Measurements from ENCODE around the gene CA10.

Gene CA10

DNA sequence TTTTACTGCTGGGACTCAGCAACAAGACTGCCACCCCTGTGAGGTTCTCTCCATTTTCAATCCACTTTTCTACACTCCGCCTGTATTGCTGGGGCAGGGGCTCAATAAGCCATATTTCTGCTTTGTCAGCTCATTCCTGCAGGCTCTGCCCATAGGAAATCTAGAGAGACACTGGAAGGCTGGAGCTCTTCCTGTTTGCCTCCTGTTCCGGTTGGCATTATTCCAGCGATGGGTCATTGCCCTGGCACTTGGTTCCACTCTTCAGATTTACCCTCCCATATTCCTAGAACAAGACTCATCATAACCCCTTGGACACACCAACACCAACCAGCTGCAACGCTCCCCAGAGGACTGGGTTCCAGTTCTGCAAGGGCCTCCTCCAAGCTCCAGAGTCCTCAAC is 210.4 kb downstream of the CA10 start:
- H3K27ac ChIP-seq (replicated peaks): no peak overlapping the region
- H3K4me3 ChIP-seq (replicated peaks; ENCODE audit: insufficient read depth, low read length): no peak overlapping the region
- TF ChIP-seq, protein P1, sequence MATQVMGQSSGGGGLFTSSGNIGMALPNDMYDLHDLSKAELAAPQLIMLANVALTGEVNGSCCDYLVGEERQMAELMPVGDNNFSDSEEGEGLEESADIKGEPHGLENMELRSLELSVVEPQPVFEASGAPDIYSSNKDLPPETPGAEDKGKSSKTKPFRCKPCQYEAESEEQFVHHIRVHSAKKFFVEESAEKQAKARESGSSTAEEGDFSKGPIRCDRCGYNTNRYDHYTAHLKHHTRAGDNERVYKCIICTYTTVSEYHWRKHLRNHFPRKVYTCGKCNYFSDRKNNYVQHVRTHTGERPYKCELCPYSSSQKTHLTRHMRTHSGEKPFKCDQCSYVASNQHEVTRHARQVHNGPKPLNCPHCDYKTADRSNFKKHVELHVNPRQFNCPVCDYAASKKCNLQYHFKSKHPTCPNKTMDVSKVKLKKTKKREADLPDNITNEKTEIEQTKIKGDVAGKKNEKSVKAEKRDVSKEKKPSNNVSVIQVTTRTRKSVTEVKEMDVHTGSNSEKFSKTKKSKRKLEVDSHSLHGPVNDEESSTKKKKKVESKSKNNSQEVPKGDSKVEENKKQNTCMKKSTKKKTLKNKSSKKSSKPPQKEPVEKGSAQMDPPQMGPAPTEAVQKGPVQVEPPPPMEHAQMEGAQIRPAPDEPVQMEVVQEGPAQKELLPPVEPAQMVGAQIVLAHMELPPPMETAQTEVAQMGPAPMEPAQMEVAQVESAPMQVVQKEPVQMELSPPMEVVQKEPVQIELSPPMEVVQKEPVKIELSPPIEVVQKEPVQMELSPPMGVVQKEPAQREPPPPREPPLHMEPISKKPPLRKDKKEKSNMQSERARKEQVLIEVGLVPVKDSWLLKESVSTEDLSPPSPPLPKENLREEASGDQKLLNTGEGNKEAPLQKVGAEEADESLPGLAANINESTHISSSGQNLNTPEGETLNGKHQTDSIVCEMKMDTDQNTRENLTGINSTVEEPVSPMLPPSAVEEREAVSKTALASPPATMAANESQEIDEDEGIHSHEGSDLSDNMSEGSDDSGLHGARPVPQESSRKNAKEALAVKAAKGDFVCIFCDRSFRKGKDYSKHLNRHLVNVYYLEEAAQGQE (IDR thresholded peaks at IDR 0.05; ENCODE audit: insufficient replicate concordance, low read depth): no peak
- TF ChIP-seq SPI1 (IDR thresholded peaks at IDR 0.05; ENCODE audit: borderline replicate concordance, low read depth) (no peak), POLR2AphosphoS5 (IDR thresholded peaks at IDR 0.05; ENCODE audit: low read depth) (no peak), GABPA (IDR thresholded peaks at IDR 0.05; ENCODE audit: low read depth) (no peak)
- TF ChIP-seq, protein P2, sequence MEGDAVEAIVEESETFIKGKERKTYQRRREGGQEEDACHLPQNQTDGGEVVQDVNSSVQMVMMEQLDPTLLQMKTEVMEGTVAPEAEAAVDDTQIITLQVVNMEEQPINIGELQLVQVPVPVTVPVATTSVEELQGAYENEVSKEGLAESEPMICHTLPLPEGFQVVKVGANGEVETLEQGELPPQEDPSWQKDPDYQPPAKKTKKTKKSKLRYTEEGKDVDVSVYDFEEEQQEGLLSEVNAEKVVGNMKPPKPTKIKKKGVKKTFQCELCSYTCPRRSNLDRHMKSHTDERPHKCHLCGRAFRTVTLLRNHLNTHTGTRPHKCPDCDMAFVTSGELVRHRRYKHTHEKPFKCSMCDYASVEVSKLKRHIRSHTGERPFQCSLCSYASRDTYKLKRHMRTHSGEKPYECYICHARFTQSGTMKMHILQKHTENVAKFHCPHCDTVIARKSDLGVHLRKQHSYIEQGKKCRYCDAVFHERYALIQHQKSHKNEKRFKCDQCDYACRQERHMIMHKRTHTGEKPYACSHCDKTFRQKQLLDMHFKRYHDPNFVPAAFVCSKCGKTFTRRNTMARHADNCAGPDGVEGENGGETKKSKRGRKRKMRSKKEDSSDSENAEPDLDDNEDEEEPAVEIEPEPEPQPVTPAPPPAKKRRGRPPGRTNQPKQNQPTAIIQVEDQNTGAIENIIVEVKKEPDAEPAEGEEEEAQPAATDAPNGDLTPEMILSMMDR (IDR thresholded peaks at IDR 0.05; ENCODE audit: insufficient read depth, low read length): no peak
- H3K27me3 ChIP-seq (ENCODE audit: insufficient read depth, poor library complexity, severe bottlenecking): no peaks in the 10 kb centered on the region
- no peak for DNase-seq (ENCODE audit: low read depth in 1 of 2, low spot score in 1 of 2)

DNA sequence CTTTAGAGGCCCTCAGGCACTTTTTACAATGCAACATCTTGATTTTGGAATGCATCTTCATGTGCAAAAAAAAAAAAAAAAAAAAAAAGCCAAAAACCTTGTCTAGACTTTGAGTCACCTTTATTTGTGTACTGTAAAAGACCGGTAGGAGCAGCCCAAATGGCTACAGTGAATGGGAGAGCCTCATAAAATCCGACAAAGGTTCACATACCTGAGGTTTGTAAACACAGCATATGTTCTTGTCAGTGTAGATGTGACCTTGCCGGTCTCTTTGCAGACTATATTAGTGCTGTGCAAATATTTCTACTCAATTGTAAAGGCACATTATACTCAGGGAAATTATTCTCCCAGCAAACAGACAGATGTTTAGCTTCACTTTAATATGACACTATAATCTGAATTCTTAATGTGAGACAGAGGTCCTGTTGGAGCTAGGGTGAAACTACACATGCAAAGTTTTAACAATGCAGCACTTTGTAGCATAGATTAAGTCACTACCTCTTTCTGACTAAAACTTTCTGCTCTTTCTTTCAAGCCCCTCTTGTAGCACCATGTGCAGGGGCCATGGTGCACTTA is 211.3 kb downstream of the CA10 start:
- TF ChIP-seq, protein P1 (IDR thresholded peaks at IDR 0.05; ENCODE audit: insufficient replicate concordance, low read depth): no peak
- TF ChIP-seq SPI1 (IDR thresholded peaks at IDR 0.05; ENCODE audit: borderline replicate concordance, low read depth) (no peak), POLR2AphosphoS5 (IDR thresholded peaks at IDR 0.05; ENCODE audit: low read depth) (no peak), GABPA (IDR thresholded peaks at IDR 0.05; ENCODE audit: low read depth) (no peak)
- TF ChIP-seq, protein P2 (IDR thresholded peaks at IDR 0.05; ENCODE audit: insufficient read depth, low read length): no peak
- DNase-seq (ENCODE audit: low read depth in 1 of 2, low spot score in 1 of 2): no peak
- Histone ChIP-seq H3K4me3 (replicated peaks; ENCODE audit: insufficient read depth, low read length) (no peak overlapping the region), H3K27me3 (ENCODE audit: insufficient read depth, poor library complexity, severe bottlenecking) (no peaks in the 10 kb centered on the region), H3K27ac (replicated peaks) (no peak overlapping the region)

DNA sequence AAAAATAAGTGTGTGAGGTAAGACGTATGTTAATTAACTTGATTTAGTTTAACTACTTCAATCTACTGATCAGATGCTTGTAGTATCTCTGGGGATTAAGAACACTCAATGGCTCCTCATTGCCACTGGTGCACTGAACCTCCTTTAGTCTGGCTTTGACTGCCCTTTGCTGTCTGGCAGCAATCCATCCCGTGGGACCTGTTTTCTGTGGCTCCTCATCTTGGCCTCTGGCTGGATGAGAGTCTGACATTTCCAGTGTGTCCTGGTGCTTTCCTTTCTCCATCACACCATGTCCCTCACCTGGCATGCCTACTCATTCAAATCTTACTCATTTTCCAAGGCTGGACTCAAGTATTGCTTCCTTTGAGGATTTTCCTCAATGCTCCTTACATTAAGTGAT is 212.2 kb downstream of the CA10 start:
- TF ChIP-seq, protein P2 (IDR thresholded peaks at IDR 0.05; ENCODE audit: insufficient read depth, low read length): no peak
- TF ChIP-seq SPI1 (IDR thresholded peaks at IDR 0.05; ENCODE audit: borderline replicate concordance, low read depth) (no peak), POLR2AphosphoS5 (IDR thresholded peaks at IDR 0.05; ENCODE audit: low read depth) (no peak), GABPA (IDR thresholded peaks at IDR 0.05; ENCODE audit: low read depth) (no peak)
- TF ChIP-seq, protein P1 (IDR thresholded peaks at IDR 0.05; ENCODE audit: insufficient replicate concordance, low read depth): no peak
- H3K27ac ChIP-seq (replicated peaks): no peak overlapping the region
- H3K4me3 ChIP-seq (replicated peaks; ENCODE audit: insufficient read depth, low read length): no peak overlapping the region
- no peak for DNase-seq (ENCODE audit: low read depth in 1 of 2, low spot score in 1 of 2)
- no peaks in the 10 kb centered on the region for H3K27me3 ChIP-seq (ENCODE audit: insufficient read depth, poor library complexity, severe bottlenecking)

Measured in HL-60 (cell line).